Measurements from ENCODE around the gene SKAP1.

SKAP1 gene

DNA sequence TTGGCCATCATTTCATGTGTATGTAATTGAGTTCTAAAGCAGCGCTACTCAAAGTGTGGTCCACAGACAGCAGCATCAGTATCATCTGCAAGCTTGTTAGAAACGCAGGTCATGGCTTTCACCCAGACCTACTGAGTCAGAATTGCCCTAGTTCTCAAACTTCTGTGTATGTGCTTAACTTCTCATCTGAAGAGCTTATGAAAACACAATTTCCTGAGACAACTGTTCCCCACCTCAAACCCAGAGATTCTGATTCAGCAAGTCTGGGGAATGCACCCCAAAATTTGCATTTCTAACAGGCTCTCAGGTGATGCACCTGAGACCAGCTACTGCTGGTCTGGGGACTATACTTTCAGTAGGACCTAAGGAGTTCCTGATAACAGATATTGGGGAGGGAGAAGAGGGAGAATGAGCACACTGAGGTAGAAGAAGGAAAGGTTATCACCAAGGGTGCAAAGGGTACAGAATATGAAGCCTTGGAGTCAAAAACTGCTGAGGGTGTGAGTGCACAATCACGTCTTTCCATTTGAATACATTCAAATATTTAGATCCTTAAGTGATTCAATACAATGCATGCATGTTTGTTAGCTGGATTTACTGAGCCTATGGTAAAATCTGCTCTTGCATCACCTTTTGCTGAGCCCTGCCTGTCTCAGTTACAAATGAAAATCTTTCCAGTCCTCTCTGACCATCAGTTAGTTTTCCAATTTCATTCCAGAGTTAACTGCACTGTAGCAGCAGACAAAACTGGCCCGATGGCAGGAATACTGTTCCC, 29.2 kb upstream of the SKAP1 start (continued):
- TF ChIP-seq GLIS3 (CRISPR knock-in tag; IDR thresholded peaks at IDR 0.05) (no peak), RARB (CRISPR knock-in tag; IDR thresholded peaks at IDR 0.05) (no peak), ZFP3 (CRISPR knock-in tag; IDR thresholded peaks at IDR 0.05) (no peak), ZC3H10 (CRISPR knock-in tag; IDR thresholded peaks at IDR 0.05) (no peak), ZNF70 (CRISPR knock-in tag; IDR thresholded peaks at IDR 0.05) (no peak), ZNF8 (CRISPR knock-in tag; IDR thresholded peaks at IDR 0.05) (no peak)
- TF ChIP-seq, protein P1, sequence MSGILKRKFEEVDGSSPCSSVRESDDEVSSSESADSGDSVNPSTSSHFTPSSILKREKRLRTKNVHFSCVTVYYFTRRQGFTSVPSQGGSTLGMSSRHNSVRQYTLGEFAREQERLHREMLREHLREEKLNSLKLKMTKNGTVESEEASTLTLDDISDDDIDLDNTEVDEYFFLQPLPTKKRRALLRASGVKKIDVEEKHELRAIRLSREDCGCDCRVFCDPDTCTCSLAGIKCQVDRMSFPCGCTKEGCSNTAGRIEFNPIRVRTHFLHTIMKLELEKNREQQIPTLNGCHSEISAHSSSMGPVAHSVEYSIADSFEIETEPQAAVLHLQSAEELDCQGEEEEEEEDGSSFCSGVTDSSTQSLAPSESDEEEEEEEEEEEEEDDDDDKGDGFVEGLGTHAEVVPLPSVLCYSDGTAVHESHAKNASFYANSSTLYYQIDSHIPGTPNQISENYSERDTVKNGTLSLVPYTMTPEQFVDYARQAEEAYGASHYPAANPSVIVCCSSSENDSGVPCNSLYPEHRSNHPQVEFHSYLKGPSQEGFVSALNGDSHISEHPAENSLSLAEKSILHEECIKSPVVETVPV (CRISPR knock-in tag; IDR thresholded peaks at IDR 0.05): no peak

- TF ChIP-seq, protein P1 (CRISPR knock-in tag; IDR thresholded peaks at IDR 0.05): no peak
- TF ChIP-seq ZNF8 (CRISPR knock-in tag; IDR thresholded peaks at IDR 0.05) (no peak), ZFP3 (CRISPR knock-in tag; IDR thresholded peaks at IDR 0.05) (no peak), SNAI2 (CRISPR knock-in tag; IDR thresholded peaks at IDR 0.05) (no peak), ESRRG (CRISPR knock-in tag; IDR thresholded peaks at IDR 0.05) (no peak), ZNF70 (CRISPR knock-in tag; IDR thresholded peaks at IDR 0.05) (no peak), BACH2 (CRISPR knock-in tag; IDR thresholded peaks at IDR 0.05; ENCODE audit: borderline replicate concordance) (no peak), OSR1 (CRISPR knock-in tag; IDR thresholded peaks at IDR 0.05) (no peak), ZNF565 (CRISPR knock-in tag; conservative IDR thresholded peaks at IDR 0.05; ENCODE audit: low read depth) (no peak), ZC3H10 (CRISPR knock-in tag; IDR thresholded peaks at IDR 0.05) (no peak)
- peak; percentile 98 for ATAC-seq
These were observed 27.2 kb upstream of the SKAP1 start for GRCh38 chr17:48457080-48457836.

DNA sequence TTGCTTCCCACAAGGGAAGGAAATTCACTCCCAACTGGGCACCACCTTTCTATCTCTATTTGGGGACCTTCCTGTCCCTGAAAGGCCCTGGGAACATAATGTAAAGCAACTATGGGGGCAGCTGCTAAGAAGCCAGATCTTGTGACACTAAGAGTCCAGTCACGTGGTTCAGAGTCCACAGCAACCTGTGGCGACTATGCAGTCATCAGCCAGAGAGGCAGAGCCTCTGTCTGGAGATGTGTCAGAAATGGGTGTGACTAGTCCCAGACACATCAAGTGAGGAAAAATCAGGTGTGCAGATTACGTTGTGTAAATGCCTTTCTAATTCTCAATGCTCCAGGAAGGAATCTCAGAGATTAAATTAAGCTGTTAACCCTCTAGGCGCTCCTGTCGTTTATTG, 26.6 kb upstream of the SKAP1 start:
- no peak for TF ChIP-seq BACH2 (CRISPR knock-in tag; IDR thresholded peaks at IDR 0.05; ENCODE audit: borderline replicate concordance)
- TF ChIP-seq ZNF565 (CRISPR knock-in tag; conservative IDR thresholded peaks at IDR 0.05; ENCODE audit: low read depth): no peak
- TF ChIP-seq CSDC2 (CRISPR knock-in tag; IDR thresholded peaks at IDR 0.05): no peak
- no peak for TF ChIP-seq ZNF70 (CRISPR knock-in tag; IDR thresholded peaks at IDR 0.05)
- TF ChIP-seq, protein P2, sequence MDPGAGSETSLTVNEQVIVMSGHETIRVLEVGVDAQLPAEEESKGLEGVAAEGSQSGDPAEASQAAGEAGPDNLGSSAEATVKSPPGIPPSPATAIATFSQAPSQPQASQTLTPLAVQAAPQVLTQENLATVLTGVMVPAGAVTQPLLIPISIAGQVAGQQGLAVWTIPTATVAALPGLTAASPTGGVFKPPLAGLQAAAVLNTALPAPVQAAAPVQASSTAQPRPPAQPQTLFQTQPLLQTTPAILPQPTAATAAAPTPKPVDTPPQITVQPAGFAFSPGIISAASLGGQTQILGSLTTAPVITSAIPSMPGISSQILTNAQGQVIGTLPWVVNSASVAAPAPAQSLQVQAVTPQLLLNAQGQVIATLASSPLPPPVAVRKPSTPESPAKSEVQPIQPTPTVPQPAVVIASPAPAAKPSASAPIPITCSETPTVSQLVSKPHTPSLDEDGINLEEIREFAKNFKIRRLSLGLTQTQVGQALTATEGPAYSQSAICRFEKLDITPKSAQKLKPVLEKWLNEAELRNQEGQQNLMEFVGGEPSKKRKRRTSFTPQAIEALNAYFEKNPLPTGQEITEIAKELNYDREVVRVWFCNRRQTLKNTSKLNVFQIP (CRISPR knock-in tag; IDR thresholded peaks at IDR 0.05; ENCODE audit: borderline replicate concordance, low read depth): no peak
- TF ChIP-seq, protein P3, sequence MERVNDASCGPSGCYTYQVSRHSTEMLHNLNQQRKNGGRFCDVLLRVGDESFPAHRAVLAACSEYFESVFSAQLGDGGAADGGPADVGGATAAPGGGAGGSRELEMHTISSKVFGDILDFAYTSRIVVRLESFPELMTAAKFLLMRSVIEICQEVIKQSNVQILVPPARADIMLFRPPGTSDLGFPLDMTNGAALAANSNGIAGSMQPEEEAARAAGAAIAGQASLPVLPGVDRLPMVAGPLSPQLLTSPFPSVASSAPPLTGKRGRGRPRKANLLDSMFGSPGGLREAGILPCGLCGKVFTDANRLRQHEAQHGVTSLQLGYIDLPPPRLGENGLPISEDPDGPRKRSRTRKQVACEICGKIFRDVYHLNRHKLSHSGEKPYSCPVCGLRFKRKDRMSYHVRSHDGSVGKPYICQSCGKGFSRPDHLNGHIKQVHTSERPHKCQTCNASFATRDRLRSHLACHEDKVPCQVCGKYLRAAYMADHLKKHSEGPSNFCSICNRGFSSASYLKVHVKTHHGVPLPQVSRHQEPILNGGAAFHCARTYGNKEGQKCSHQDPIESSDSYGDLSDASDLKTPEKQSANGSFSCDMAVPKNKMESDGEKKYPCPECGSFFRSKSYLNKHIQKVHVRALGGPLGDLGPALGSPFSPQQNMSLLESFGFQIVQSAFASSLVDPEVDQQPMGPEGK (CRISPR knock-in tag; IDR thresholded peaks at IDR 0.05; ENCODE audit: borderline replicate concordance): no peak
- no peak for TF ChIP-seq ZFP3 (CRISPR knock-in tag; IDR thresholded peaks at IDR 0.05)
- TF ChIP-seq ZNF8 (CRISPR knock-in tag; IDR thresholded peaks at IDR 0.05): no peak
- no peak for TF ChIP-seq PPARA (CRISPR knock-in tag; IDR thresholded peaks at IDR 0.05; ENCODE audit: borderline replicate concordance)
- no peak for TF ChIP-seq GLIS3 (CRISPR knock-in tag; IDR thresholded peaks at IDR 0.05)
- TF ChIP-seq TCF4 (CRISPR knock-in tag; IDR thresholded peaks at IDR 0.05; ENCODE audit: borderline replicate concordance): no peak
- no peak for TF ChIP-seq SNAI2 (CRISPR knock-in tag; IDR thresholded peaks at IDR 0.05)
- TF ChIP-seq ARNTL (CRISPR knock-in tag; IDR thresholded peaks at IDR 0.05; ENCODE audit: borderline replicate concordance, low read depth): no peak
- no peak for TF ChIP-seq TOX (CRISPR knock-in tag; IDR thresholded peaks at IDR 0.05; ENCODE audit: borderline replicate concordance)
- TF ChIP-seq ISL1 (CRISPR knock-in tag; IDR thresholded peaks at IDR 0.05): no peak
- ATAC-seq: no peak

- no peak for ATAC-seq
- TF ChIP-seq TOX (CRISPR knock-in tag; IDR thresholded peaks at IDR 0.05; ENCODE audit: borderline replicate concordance): no peak
- TF ChIP-seq, protein P3 (CRISPR knock-in tag; IDR thresholded peaks at IDR 0.05; ENCODE audit: borderline replicate concordance): no peak
- TF ChIP-seq ISL1 (CRISPR knock-in tag; IDR thresholded peaks at IDR 0.05): no peak
- TF ChIP-seq CSDC2 (CRISPR knock-in tag; IDR thresholded peaks at IDR 0.05): no peak
- TF ChIP-seq, protein P4, sequence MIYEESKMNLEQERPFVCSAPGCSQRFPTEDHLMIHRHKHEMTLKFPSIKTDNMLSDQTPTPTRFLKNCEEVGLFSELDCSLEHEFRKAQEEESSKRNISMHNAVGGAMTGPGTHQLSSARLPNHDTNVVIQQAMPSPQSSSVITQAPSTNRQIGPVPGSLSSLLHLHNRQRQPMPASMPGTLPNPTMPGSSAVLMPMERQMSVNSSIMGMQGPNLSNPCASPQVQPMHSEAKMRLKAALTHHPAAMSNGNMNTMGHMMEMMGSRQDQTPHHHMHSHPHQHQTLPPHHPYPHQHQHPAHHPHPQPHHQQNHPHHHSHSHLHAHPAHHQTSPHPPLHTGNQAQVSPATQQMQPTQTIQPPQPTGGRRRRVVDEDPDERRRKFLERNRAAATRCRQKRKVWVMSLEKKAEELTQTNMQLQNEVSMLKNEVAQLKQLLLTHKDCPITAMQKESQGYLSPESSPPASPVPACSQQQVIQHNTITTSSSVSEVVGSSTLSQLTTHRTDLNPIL (CRISPR knock-in tag; IDR thresholded peaks at IDR 0.05; ENCODE audit: low read depth): no peak
- TF ChIP-seq ZFP30 (CRISPR knock-in tag; IDR thresholded peaks at IDR 0.05): no peak
- TF ChIP-seq, protein P2 (CRISPR knock-in tag; IDR thresholded peaks at IDR 0.05; ENCODE audit: borderline replicate concordance, low read depth): no peak
- TF ChIP-seq GLIS3 (CRISPR knock-in tag; IDR thresholded peaks at IDR 0.05): no peak
- TF ChIP-seq ZNF8 (CRISPR knock-in tag; IDR thresholded peaks at IDR 0.05): no peak
These were observed 25.8 kb upstream of the SKAP1 start for GRCh38 chr17:48455791-48456190.

Data from SK-N-SH treated with all-trans-retinoic acid at 6 μM for 48 hours (cell line).